GM19035 (cell line): ENCODE results near the gene ACSL6.

ENCODE experiments used
- ATAC-seq: cut with Tn5 transposase; IDR thresholded peaks from one replicate; pipeline ENCODE4 v1.9.1; 2021; ENCODE audit not compliant: unreplicated experiment

Gene ACSL6

DNA sequence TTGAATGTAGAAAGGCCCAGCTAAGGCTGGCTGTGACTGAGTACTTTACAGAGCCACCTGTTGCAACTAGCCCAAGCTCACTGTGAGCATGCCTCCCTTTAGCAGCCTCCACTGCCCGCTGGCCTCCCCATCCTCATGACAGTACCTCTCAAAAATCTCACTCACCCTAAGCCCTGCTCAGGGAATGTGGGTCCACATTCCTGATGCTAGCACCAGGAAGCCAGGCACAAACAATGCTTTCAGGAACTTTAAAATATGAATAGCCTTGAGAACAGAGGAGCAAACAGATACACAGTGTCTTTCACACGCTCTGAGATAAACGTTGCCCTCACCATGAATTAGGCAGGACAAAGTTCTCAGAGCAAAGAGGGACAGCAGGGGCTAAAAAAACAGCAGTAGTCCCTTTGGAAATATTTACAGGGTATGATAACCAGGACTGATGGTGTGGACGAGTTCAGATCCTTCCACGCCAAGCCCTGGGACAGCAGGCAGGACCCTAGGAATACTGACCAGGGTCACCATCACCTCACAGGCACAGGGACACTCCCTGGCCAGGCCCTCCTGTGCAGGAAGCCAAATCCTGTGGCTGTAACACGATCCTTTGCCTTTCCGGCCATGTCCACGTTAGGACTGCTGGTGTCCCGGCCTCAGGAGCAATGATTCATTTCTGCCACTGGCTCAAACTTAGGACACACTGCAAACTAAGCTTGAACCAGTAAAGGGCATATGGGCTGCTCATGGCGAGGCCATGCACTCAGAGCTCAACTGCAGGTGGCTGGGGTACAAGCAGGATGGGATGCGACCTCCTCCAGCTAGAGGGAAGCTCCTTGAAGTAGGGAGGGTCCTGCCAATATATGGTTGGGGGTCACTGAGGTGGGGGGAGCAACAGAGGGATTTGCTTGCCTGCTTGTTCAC is 9.6 kb downstream of the ACSL6 start:
- no peak for ATAC-seq

DNA sequence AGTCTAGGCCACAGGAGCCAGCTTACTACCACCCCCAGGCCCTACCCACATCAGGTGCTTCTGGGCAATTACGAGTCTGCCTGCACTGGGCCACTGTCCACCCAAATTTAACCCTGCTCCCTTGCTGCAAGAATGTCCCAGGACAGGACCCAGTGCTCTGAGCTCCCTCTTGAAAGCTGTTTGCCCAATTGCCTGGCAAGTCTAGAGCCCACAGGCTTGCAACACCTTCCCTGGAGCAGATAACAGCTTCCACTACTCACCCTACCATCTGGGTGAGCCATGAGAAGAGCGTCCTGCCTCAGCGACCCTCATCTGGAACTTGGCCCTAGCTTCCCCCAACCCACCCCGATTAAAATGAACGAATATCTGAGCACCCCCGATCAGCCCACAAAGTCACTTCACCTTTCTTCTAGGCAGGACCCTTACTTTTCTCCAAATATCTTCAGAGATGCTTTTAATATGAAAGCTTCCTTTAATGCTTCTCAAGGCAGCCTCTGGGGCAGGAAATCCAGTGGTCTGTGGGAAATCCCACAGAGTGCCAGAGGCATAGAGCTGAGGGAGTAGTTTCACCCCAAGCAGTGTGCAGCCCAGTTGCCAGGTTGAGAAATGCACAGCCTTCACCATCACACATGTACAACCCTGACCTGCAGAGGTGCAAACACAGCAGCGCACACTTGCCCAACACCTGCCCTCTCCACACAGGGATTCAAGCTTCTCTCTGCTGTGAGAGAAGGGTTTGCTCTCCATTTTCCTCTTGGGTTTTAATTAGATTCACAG is 10.6 kb downstream of the ACSL6 start:
- ATAC-seq, result no peak

DNA sequence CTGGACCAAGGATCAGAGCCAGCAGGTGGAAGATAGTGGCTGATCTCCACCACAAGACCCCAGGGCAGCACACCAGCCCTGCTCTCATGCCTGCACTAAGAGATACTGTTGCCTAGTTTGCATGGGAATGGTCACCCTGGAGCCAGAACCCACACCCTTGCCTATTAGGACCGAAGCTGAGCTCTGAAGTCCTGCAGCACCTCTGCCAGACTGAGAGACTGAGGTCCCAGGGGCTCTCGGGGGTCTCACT is 11.3 kb downstream of the ACSL6 start:
- no peak for ATAC-seq

DNA sequence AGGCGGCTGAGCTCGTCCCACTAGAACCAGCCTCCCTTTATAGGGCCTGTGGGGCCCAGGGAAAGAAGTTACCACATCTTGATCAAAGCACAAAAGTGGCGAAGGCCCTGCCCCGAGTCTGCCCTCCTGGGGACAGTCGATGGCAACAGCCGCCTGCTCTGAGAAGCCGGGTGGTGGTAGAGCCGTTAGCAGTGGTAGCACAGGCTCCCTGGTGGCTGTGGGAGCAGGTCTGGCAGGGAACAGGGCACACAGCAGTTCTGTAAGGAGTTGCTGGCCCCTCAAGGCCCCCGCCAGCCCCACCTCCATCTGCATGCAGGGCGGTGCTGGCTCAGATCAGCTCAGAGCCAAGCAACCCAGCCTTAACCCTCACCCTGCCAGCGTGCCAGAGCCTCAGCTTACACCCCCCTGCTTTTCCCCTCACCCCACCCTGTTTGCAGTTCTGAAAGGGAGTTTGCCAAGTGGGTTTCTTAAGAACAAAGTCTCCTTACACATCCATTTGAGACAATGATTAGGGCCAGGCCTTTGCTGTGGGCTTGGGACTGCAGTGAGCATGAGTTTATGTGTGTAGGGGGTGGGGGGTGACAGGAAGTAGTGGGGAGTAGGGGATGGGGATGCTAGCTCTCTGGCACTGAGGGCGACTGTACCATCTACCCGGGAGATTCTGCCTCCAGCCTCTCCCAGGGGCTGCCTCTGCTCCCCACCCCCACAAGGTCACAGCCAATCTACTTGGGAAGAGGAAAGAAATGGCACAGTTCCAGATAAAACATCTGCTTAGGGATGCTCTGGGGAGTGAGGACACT is 11.8 kb downstream of the ACSL6 start:
- no peak for ATAC-seq

DNA sequence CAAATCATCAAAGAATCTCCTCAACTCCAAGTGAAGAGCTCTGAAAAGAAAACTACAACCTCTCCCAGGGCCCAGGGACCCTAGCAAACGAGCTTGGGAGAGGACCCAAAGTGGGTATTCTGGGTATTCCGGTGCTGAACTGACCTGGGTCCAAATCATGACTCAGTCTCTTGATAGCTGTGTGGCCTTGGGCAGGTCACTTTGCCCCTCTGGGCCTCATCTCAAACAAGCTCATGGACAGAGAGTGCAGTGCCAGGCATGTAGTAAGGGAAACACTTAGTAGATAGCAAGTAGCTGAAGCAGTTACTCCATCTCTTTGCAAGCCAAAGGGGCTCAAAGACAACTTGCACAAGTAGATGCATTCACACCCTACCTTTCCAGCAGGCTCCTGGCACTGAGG is 12.4 kb downstream of the ACSL6 start:
- ATAC-seq, result no peak

DNA sequence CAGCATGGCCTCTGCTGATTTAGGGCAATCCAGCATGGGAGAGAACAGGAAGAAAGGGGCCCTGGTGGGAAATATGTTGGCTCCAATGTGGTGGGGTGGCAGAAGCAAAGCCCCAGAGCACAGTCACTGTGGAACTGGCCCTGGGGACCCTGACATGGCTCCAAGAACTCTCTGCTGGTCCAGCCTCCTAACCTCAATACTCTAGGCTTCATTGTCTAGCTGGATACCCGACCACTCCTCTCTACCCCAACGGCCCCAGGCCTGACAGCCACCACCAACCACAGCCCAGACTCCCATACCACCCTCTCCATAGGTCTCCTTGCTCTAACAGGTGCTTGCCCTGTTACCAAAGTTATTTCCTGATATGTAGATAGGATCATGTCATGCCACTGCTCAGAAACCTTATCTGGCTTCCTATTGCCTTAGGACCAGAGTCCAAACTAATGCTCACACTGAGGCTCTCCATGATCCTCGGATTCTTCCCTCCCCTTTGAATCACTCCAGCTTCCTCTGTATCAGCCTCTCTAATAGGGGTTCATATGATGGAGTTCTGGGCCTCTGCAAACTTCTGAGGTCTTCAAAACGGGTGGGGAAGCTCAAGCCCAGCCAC is 12.9 kb downstream of the ACSL6 start:
- no peak for ATAC-seq

DNA sequence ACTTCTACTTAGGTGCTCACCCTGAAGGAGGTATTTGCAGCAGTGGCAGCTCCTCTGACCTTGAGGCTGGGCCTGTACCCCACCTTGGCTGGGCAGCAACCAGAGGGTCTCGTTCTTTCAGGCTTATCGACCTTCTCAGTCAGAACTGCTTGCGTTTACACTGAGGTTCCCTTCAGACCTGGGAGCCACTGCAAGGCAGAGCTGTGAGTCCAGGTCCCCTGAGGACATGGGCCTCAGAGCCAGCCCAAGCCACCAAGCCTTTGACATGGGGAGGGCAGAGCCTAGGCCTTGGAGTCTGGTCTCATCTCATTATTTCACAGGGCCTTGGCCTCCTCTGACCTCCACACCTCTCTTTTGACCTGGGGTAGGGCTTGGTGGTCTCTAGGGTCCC is 13.7 kb downstream of the ACSL6 start:
- no peak for ATAC-seq

DNA sequence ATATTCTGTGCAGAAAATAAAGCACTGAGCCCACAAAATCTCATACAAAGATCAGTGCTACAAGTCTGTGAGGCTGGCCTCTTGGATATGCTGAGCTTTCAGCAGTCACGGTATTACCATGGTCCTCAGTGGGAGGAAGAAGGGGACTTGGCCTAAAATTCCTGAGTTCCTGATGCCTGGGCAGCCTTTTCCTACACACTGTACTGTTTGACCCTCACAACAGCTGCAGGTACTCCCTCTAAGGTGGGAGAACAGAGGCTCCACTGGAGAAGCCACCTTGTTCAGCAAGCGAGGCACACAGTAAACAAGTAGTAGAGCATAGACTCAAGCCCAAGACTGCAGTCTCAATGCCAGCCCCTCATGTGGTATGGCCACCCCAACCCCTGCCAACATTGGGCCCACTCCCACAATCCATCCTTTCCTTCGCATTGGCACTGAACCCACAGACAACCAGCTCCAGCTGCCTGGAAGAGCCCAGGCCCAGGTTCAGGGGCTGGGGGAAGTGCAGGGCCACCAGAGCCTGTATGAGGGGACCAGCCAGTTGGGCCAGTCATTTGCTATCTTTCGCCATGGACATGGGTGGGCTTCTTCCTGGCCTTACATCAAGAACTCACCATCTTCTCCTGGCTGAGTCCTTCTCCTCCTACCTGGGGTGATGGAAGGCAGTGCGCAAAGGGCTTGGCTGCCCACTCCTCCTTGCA is 14.3 kb downstream of the ACSL6 start:
- ATAC-seq, result no peak

DNA sequence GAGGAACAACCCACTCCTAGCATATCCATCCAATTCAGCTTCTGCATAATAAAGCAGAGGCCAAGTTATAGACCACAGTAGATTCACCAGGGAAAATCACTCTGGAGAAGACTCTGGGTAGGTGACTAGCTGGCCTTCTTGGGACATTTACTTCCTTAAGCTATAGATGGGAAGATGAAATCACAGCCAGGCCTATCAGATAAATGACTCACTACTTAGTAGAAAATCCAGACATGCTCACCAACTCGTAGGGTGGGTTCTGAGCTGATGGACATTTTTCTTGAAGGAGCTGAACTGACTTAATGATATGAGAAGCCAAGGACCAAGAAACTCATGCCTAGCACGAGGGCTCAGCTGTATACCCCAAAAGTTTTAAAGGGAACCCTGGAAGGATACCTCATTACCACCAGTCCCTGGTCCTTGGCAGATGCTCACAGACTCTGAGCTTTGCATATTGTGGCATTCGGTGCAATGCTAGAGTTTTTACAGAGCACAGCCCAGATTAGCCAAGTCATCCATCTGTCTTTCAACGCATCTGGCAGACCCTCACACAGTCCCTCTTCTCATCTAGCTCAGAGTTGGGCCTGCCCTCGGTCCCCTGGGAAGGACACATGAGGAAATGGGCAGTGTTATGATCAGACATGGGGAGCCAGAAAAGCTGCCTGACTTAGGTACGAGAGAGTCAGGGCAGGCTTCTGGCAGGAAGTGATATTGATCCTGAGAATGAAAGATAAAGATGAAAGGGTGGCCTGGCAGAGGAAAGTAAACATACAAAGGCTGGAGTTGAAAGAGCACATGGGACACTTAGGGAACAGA is 15.0 kb downstream of the ACSL6 start:
- ATAC-seq, result no peak

DNA sequence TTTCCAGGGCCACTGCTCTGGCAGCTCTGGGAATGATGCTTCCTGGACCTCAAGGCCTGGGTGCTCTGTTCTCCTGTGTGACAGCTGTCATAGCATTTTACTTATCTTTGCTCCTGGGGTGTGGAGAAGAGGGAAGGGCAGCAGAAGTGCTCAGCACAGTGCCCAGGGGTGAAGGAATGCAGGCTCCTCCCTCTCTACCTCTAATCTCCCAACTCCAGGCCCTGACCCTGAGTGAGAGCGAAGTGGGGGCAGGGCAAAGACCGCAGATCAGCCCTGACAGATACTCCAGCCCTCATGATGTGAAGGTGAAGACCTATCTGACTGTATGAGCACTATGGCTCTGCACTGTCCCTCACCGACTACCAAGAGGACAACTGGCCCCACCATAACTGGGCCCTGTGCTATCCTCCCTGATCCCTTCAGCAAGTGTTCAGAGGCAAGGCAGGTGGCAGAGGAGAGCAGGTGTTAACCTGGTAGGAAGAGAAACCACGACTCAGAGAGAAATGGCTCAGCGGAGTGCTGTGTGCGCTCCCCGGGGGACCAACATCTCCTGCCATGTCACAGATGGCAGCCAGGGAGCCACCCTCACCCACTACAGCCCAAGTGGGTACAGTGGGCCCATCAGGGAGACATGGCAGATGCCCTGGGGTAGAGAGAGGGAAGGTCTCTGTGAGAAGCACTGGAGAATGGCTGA is 16.8 kb downstream of the ACSL6 start:
- ATAC-seq, result no peak

DNA sequence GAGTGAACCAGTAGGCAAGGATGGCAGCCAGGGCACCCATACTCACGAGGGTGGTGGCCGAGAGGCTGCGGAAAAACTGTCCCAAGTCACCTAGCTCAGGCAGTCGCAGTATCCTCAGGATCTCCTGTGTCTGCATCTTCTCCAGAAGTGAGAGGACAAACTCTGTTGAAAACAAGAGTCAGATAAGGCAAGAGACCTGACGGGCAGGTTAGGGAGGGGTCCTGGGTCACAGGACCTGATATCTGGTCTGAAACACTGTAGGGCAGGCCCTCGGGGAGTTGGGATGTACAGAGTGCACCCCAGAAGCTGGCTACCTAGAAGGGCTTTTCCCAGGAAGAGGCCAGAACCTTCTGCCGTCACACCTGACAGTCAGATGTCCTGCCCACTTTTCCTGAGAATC is 17.4 kb downstream of the ACSL6 start:
- ATAC-seq, result no peak

DNA sequence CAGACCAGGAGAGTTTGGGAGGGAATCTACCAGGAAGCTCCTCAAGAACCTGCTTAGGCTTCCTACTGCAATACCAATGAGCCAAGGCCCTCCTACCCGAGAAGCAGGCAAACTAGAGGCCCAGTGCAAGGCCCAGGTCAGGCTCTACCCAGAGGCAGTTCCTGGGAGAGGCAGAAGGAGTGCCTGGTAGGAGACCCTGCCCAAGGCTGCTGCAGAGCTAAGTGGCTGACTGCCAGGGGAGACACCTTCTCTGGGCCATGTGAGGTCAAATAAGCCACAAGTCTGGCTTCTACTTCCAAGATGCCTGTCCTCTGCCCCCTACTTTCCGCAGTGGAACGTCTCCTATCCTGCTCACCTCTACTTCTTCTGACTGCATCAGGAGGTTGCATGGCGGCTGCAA is 17.8 kb downstream of the ACSL6 start:
- no peak for ATAC-seq

DNA sequence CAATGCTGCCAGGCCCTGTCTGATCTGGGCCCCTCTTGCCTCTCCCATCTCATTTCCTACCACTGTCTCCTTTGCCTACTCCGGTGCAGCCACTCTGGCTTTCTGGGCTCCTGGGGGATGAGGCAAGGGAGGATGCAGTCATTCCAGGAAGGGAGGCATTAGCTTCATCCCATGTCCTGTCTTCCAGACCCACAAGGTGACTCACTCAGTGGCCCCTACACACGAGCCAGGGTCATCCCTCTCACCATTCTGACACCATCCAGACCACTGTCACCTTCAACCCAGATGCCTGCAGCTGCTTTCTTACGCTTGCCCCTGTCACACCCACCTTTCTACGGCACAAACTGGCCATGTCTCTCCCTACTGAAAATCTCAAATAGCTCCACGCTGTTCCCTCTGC is 19.1 kb downstream of the ACSL6 start:
- no peak for ATAC-seq

DNA sequence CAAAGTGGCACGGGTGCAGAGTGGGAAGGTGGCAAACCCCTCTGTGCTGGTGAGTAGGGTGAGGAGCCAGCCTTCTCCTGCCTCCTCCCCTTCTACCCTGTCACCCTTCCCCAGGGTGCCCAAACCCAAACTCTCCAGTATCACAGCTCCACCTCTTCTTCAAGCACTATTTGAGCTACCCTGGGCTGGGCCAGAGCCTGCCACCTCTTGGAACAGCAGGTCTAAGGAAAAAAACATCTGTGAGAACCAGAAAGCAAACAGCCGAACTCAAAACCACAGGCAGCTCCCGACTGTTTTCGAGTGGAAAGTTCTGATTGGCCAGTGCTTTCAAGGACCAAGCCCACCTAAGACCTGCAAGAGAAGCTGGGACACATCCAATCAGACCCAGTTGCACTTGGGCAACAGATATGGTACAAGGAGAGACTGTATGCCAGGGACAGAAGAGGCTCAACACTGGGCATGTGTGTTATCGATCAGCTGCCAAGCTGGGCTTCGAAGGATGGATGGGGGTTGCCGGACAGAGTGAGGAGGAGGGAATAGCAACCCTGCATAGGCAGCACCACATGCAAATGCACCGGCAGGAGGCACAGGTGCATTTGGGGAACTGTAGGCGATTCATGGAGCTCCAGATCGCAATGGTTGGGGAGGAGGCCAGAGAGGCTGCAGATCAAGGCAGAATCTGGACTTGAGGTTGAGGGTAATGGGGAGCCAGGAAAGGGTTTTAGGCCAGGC is 19.7 kb downstream of the ACSL6 start:
- ATAC-seq, result no peak

DNA sequence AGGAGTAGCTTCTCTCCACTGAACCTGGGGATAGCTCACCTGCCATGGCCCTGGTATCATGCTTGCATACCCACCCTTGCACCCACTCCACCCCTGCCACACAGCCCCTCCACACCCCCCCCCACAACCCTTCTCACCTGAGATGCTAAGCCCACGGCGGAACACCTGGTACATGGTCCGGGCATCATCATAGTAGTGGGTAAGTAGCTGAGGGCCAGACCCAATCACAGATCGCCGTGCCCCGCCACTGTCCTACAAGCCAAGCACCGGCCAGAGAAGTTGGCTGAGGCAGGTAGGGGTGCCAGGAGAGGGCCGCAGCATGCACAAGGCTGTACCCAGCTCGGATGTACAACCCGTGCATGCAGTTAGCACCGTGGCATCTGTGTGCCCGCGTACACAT is 20.7 kb downstream of the ACSL6 start:
- ATAC-seq, result no peak

DNA sequence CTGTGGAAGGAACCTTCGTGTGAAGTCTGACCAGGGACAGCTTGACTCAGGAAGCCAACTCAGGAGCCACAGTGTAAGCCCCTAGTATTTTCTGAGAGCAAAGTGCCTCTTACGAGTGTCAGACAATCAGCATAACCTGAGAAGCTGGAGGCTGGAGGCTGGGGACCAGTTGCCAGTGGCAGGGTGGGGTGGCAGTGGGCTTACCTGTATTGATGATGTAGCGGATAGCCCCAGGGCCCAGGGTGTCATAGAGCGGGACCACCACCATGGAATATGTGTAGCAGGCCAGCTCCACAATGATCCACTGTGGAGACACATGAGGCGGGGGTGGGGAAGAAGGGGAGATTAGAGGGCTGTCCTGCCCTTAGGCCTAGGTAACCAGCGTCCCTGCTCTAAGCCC is 22.9 kb downstream of the ACSL6 start:
- ATAC-seq, result no peak

DNA sequence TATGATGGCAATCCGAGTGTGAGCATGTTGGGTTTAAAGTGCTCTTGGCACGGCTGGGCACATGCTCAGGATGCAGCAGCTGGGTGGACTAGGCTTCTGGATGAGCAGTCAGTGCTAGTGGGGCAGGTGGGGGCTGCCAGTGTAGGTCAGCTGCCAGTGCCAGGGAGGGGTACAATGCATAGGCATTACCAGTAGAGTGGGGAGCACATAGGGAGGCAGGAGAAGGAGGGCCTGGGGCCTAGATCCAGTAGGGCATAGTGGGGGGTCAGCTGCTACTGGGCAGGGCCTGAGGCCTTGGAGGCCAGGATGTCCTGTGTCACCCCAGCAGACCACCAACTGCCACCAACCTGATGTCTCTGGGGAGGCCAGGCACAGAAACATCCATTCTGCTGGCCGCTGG is 24.2 kb downstream of the ACSL6 start:
- ATAC-seq, result no peak

DNA sequence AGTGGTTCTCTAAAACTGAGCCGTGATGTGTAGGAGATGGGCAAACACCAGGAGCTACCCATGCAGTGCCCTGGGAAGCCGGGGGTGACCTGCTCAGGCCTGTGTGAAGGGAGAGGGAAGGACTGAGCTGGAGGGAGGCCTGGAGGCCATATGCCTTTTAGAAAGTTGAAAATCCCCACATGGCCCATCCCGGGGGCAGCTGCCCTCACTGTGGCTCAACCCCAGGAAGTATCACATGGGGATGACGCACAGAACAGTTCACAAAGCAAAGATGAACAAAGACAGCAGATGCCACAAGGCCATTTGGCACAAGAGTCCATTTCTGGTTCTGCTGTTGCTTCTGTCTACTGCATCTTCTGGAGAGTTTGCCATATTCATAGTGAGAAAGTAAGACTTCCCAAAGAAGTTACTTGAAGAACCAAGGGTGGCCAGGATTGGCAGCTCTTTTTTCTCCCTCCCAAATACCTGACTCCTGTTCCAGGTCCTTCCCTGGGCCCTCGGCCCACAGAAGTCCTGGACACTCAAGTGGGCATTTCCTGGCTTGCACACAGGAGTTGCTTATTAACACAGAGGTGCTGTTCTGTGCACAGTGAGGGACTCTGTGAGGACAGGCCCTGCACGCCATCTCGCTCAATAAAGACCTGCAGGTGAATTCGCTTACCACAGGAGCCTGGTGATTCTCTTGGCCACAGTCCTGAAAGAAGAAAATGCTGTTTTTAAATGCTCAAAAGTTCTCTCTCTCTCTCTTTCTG is 25.1 kb downstream of the ACSL6 start:
- ATAC-seq, result no peak
